Measurements from ENCODE around the gene MYL4. TPM values are rescaled to one million over a fixed set of nuclear protein-coding genes. Genes with fewer than 3 reads are reported as not detected.
"Not testable (repeated sequence)": the region's sequence is repeated elsewhere in the genome, so short reads cannot be mapped to it uniquely, and the experiment has no call there.

Gene MYL4
- total RNA-seq, 1 experiment from 2014 or later: 0.49 TPM

DNA sequence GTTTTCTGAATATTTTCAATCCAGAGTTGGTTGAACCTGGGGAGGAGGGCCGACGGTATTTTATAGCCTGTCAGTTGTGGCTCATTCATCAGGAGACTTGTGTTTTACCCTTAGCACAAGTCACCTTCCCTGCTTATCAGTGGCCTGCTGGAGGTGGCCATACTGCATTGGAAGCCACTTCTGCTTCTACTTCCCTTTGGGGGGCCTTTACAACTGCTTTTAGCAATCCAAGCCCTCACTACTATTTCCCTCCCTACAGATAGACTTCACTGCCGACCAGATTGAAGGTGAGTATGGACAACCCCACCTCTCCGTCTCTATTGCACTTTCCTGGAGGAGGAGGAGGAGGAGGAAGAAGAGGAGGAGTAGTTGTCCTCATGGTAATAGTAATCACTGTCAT is 4.4 kb downstream of the MYL4 start:
- POLR2A ChIA-PET: no interaction called here

DNA sequence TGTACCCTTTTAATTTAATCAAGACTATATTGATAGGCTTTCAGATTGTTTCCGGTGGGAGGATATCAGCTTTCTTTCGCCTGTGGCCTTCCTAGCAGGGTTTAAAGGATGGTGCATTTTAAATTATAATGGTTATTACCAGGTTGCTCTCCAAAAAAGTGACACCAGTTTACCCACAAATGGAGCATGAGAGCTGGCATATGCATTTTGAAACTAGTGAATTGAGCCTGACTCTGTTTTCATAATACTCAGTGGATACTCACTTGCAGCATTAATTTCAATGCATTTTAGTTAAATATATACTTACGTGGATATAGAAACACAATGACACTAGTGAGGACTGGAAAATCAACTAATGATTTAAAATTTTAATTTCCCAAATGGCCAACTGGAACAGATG is 5.8 kb downstream of the MYL4 start:
- no TSS peak for BruUV-seq (replicated peaks)
- Histone ChIP-seq H3K27ac (ENCODE audit: low read length) (no peak overlapping the region), H3K27me3 (ENCODE audit: control insufficient read depth, insufficient read depth, low read length) (no peaks in the 10 kb centered on the region), H3K4me1 (ENCODE audit: control insufficient read depth, insufficient read depth, low read length) (no peaks in the 10 kb centered on the region), H3K4me3 (ENCODE audit: low read depth in 2 of 2, low read length in 2 of 2) (no peak overlapping the region), H3K36me3 (ENCODE audit: control insufficient read depth, insufficient read depth, low read length) (no peaks in the 10 kb centered on the region), H3K9me3 (ENCODE audit: control insufficient read depth, insufficient read depth, low read depth, low read length) (no peaks in the 10 kb centered on the region)
- no peak for ATAC-seq
- CTCF ChIA-PET: no interaction called here
- intact Hi-C loops (cut with micrococcal nuclease; ENCODE audit: unreplicated experiment) (no loop called here), in situ Hi-C loops (cut with HindIII; ENCODE audit: low pct_unique_long_range_greater_than_20kb, low sequenced_read_pairs) (no loop called here)
- no peak for DNase-seq (ENCODE audit: low read depth, low spot score)
- TF ChIP-seq, protein P1, sequence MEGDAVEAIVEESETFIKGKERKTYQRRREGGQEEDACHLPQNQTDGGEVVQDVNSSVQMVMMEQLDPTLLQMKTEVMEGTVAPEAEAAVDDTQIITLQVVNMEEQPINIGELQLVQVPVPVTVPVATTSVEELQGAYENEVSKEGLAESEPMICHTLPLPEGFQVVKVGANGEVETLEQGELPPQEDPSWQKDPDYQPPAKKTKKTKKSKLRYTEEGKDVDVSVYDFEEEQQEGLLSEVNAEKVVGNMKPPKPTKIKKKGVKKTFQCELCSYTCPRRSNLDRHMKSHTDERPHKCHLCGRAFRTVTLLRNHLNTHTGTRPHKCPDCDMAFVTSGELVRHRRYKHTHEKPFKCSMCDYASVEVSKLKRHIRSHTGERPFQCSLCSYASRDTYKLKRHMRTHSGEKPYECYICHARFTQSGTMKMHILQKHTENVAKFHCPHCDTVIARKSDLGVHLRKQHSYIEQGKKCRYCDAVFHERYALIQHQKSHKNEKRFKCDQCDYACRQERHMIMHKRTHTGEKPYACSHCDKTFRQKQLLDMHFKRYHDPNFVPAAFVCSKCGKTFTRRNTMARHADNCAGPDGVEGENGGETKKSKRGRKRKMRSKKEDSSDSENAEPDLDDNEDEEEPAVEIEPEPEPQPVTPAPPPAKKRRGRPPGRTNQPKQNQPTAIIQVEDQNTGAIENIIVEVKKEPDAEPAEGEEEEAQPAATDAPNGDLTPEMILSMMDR (IDR thresholded peaks at IDR 0.05): no peak
- TF ChIP-seq SIN3A (IDR thresholded peaks at IDR 0.05; ENCODE audit: borderline replicate concordance, insufficient read depth, low read depth, low read length) (no peak), POLR2AphosphoS5 (IDR thresholded peaks at IDR 0.05; ENCODE audit: low read depth, low read length) (no peak), TCF7L2 (IDR thresholded peaks at IDR 0.05; ENCODE audit: low read depth, low read length) (no peak)
- TF ChIP-seq, protein P2, sequence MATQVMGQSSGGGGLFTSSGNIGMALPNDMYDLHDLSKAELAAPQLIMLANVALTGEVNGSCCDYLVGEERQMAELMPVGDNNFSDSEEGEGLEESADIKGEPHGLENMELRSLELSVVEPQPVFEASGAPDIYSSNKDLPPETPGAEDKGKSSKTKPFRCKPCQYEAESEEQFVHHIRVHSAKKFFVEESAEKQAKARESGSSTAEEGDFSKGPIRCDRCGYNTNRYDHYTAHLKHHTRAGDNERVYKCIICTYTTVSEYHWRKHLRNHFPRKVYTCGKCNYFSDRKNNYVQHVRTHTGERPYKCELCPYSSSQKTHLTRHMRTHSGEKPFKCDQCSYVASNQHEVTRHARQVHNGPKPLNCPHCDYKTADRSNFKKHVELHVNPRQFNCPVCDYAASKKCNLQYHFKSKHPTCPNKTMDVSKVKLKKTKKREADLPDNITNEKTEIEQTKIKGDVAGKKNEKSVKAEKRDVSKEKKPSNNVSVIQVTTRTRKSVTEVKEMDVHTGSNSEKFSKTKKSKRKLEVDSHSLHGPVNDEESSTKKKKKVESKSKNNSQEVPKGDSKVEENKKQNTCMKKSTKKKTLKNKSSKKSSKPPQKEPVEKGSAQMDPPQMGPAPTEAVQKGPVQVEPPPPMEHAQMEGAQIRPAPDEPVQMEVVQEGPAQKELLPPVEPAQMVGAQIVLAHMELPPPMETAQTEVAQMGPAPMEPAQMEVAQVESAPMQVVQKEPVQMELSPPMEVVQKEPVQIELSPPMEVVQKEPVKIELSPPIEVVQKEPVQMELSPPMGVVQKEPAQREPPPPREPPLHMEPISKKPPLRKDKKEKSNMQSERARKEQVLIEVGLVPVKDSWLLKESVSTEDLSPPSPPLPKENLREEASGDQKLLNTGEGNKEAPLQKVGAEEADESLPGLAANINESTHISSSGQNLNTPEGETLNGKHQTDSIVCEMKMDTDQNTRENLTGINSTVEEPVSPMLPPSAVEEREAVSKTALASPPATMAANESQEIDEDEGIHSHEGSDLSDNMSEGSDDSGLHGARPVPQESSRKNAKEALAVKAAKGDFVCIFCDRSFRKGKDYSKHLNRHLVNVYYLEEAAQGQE (IDR thresholded peaks at IDR 0.05; ENCODE audit: insufficient read depth in 1 of 2, low read depth in 2 of 2, low read length in 1 of 2): no peak
- POLR2A ChIA-PET: no interaction called here

More for the DNA sequence above, 4.4 kb downstream of the MYL4 start:
- no peak overlapping the region for H3K4me3 ChIP-seq (ENCODE audit: low read depth in 2 of 2, low read length in 2 of 2)
- H3K36me3 ChIP-seq (ENCODE audit: control insufficient read depth, insufficient read depth, low read length): no peaks in the 10 kb centered on the region
- H3K27ac ChIP-seq (ENCODE audit: low read length): no peak overlapping the region
- H3K4me1 ChIP-seq (ENCODE audit: control insufficient read depth, insufficient read depth, low read length): no peaks in the 10 kb centered on the region
- intact Hi-C loops (cut with micrococcal nuclease; ENCODE audit: unreplicated experiment) (no loop called here), in situ Hi-C loops (cut with HindIII; ENCODE audit: low pct_unique_long_range_greater_than_20kb, low sequenced_read_pairs) (no loop called here)
- TF ChIP-seq POLR2AphosphoS5 (IDR thresholded peaks at IDR 0.05; ENCODE audit: low read depth, low read length): no peak
- TF ChIP-seq, protein P2 (IDR thresholded peaks at IDR 0.05; ENCODE audit: insufficient read depth in 1 of 2, low read depth in 2 of 2, low read length in 1 of 2): no peak
- DNase-seq (ENCODE audit: low read depth, low spot score): no peak
- H3K27me3 ChIP-seq (ENCODE audit: control insufficient read depth, insufficient read depth, low read length): no peaks in the 10 kb centered on the region
- no peaks in the 10 kb centered on the region for H3K9me3 ChIP-seq (ENCODE audit: control insufficient read depth, insufficient read depth, low read depth, low read length)
- CTCF ChIA-PET: no interaction called here
- no TSS peak for BruUV-seq (replicated peaks)
- no peak for ATAC-seq

DNA sequence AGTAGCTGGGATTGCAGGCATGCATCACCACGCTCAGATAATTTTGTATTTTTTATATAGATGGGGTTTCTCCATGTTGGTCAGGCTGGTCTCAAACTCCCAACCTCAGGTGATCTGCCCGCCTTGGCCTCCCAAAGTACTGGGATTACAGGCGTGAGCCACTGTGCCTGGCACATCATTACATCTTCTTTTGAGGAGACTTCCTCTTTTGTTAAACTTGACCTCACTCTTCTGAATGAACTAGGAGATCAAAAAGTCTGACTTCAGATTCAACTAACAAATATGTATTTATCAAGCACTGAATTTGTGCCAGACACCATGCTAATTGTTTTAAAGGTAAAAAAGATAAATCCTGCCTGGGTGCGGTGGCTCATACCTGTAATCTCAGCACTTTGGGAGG is 7.7 kb downstream of the MYL4 start:
- intact Hi-C loops (cut with micrococcal nuclease; ENCODE audit: unreplicated experiment); H3K4me3 ChIP-seq (ENCODE audit: low read depth in 2 of 2, low read length in 2 of 2); H3K27me3 ChIP-seq (ENCODE audit: control insufficient read depth, insufficient read depth, low read length); H3K9me3 ChIP-seq (ENCODE audit: control insufficient read depth, insufficient read depth, low read depth, low read length); POLR2A ChIA-PET; H3K27ac ChIP-seq (ENCODE audit: low read length); CTCF ChIA-PET; DNase-seq (ENCODE audit: low read depth, low spot score); ATAC-seq; H3K36me3 ChIP-seq (ENCODE audit: control insufficient read depth, insufficient read depth, low read length); BruUV-seq (replicated peaks); in situ Hi-C loops (cut with HindIII; ENCODE audit: low pct_unique_long_range_greater_than_20kb, low sequenced_read_pairs); H3K4me1 ChIP-seq (ENCODE audit: control insufficient read depth, insufficient read depth, low read length): not testable (repeated sequence)

DNA sequence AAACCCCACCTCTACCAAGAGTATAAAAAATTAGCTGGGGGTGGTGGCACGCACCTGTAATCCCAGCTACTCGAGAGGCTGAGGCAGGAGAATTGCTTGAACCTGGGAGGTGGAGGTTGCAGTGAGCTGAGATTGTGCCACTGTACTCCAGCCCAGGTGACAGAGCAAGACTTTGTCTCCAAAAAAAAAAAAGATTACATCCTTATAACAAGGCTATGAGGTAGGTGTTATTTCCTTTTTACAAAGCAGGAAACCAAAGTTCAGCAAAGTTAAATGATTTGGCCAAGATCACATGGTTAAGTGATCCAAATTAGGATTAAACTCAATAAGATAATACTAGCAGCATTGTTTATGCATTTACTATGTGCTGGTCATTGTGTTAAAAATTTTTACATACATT is 8.1 kb downstream of the MYL4 start:
- H3K9me3 ChIP-seq (ENCODE audit: control insufficient read depth, insufficient read depth, low read depth, low read length); H3K4me1 ChIP-seq (ENCODE audit: control insufficient read depth, insufficient read depth, low read length); H3K27ac ChIP-seq (ENCODE audit: low read length); H3K27me3 ChIP-seq (ENCODE audit: control insufficient read depth, insufficient read depth, low read length); H3K4me3 ChIP-seq (ENCODE audit: low read depth in 2 of 2, low read length in 2 of 2); BruUV-seq (replicated peaks); POLR2A ChIA-PET; in situ Hi-C loops (cut with HindIII; ENCODE audit: low pct_unique_long_range_greater_than_20kb, low sequenced_read_pairs); CTCF ChIA-PET; DNase-seq (ENCODE audit: low read depth, low spot score); H3K36me3 ChIP-seq (ENCODE audit: control insufficient read depth, insufficient read depth, low read length); intact Hi-C loops (cut with micrococcal nuclease; ENCODE audit: unreplicated experiment); ATAC-seq: not testable (repeated sequence)
